ENCODE measurements around the gene SMPD3.

DNA sequence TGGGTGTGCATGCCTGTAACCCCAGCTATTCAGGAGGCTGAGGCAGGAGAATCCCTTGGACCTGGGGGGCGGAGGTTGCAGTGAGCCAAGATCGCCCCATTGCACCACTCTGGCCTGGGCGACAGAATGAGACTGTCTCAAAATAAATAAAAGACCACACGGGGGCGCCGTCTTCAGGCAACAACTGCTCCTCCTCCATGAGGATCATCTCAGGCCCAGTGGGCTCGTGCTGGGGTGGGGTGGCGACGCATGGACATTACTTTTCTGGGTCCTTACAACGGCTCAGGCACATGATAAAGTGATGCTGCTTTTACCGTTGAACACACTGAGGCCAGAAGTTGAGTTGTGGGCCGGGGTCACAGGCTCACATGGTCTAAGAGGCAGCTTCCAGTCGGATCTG lies 81.3 kb downstream of the SMPD3 start:
- TF ChIP-seq, protein P1, sequence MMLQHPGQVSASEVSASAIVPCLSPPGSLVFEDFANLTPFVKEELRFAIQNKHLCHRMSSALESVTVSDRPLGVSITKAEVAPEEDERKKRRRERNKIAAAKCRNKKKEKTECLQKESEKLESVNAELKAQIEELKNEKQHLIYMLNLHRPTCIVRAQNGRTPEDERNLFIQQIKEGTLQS (IDR thresholded peaks at IDR 0.05), result no peak
- TF ChIP-seq, protein P1 (CRISPR knock-in tag; conservative IDR thresholded peaks at IDR 0.05), result no peak
- no peak for TF ChIP-seq MAX (CRISPR knock-in tag; IDR thresholded peaks at IDR 0.05)
- no peak for TF ChIP-seq SNIP1 (IDR thresholded peaks at IDR 0.05; ENCODE audit: low read depth)
- no peak for TF ChIP-seq BMI1 (IDR thresholded peaks at IDR 0.05; ENCODE audit: low read length)
- no peak for TF ChIP-seq NR3C1 (CRISPR knock-in tag; IDR thresholded peaks at IDR 0.05)
- TF ChIP-seq, protein P2, sequence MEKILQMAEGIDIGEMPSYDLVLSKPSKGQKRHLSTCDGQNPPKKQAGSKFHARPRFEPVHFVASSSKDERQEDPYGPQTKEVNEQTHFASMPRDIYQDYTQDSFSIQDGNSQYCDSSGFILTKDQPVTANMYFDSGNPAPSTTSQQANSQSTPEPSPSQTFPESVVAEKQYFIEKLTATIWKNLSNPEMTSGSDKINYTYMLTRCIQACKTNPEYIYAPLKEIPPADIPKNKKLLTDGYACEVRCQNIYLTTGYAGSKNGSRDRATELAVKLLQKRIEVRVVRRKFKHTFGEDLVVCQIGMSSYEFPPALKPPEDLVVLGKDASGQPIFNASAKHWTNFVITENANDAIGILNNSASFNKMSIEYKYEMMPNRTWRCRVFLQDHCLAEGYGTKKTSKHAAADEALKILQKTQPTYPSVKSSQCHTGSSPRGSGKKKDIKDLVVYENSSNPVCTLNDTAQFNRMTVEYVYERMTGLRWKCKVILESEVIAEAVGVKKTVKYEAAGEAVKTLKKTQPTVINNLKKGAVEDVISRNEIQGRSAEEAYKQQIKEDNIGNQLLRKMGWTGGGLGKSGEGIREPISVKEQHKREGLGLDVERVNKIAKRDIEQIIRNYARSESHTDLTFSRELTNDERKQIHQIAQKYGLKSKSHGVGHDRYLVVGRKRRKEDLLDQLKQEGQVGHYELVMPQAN (IDR thresholded peaks at IDR 0.05; ENCODE audit: borderline replicate concordance), result no peak
- no peak for TF ChIP-seq CREB5 (CRISPR knock-in tag; IDR thresholded peaks at IDR 0.05)
- no peak for TF ChIP-seq HMBOX1 (IDR thresholded peaks at IDR 0.05)
- no peak for TF ChIP-seq ZNF507 (tag; conservative IDR thresholded peaks at IDR 0.05)
- no peak for TF ChIP-seq EZH2 (IDR thresholded peaks at IDR 0.05; ENCODE audit: borderline replicate concordance, low read depth, low read length)
- no peak for TF ChIP-seq JUN (IDR thresholded peaks at IDR 0.05; ENCODE audit: borderline replicate concordance, low read depth, low read length)
- no peak for TF ChIP-seq JUN (CRISPR knock-in tag; IDR thresholded peaks at IDR 0.05; ENCODE audit: borderline replicate concordance)
- TF ChIP-seq FOXP1 (CRISPR knock-in tag; IDR thresholded peaks at IDR 0.05), result no peak
- no peak for TF ChIP-seq HMG20A (CRISPR knock-in tag; conservative IDR thresholded peaks at IDR 0.05)
- no peak for TF ChIP-seq CXXC5 (CRISPR knock-in tag; IDR thresholded peaks at IDR 0.05)
